ENCODE measurements around the gene FAM20C. TPM values are rescaled to one million over a fixed set of nuclear protein-coding genes. Genes with fewer than 3 reads are reported as not detected.

The FAM20C gene
- total RNA-seq, 1 experiment from 2014 or later: 8.8 TPM

GRCh38 chr7:155469-155900 is 36.9 kb upstream of the FAM20C start:
- ChIA-PET CTCF (no interaction called here), POLR2A (no interaction called here)
- Mint-ChIP-seq H3K27ac (ENCODE audit: low read depth, unreplicated experiment) (no peak overlapping the region), H3K9me3 (ENCODE audit: unreplicated experiment) (no peaks in the 10 kb centered on the region), H3K36me3 (ENCODE audit: insufficient read depth, unreplicated experiment) (no peaks in the 10 kb centered on the region), H3K4me1 (ENCODE audit: insufficient read depth, unreplicated experiment) (peaks cover 5% of the 10 kb centered on the region), H3K4me3 (ENCODE audit: unreplicated experiment) (no peak overlapping the region), H3K27me3 (ENCODE audit: insufficient read depth, unreplicated experiment) (no peaks in the 10 kb centered on the region)
- no TSS peak for BruUV-seq (replicated peaks)
- no peak for DNase-seq (ENCODE audit: unreplicated experiment)
- no peak for TF ChIP-seq CTCF (IDR thresholded peaks at IDR 0.05; ENCODE audit: unreplicated experiment)
- intact Hi-C loops (cut with micrococcal nuclease): no loop called here

GRCh38 chr7:156111-157007 is 36.0 kb upstream of the FAM20C start:
- BruUV-seq (replicated peaks): no TSS peak
- ChIA-PET CTCF (interaction anchor here (0.6 kb wide), 1 partner anchor 413 kb away, joined by 3 read pairs; no protein-coding TSS in a partner anchor), POLR2A (no interaction called here)
- intact Hi-C loops (cut with micrococcal nuclease): no loop called here
- Mint-ChIP-seq H3K4me3 (ENCODE audit: unreplicated experiment) (no peak overlapping the region), H3K36me3 (ENCODE audit: insufficient read depth, unreplicated experiment) (no peaks in the 10 kb centered on the region), H3K27ac (ENCODE audit: low read depth, unreplicated experiment) (no peak overlapping the region), H3K9me3 (ENCODE audit: unreplicated experiment) (no peaks in the 10 kb centered on the region), H3K4me1 (ENCODE audit: insufficient read depth, unreplicated experiment) (no peaks in the 10 kb centered on the region), H3K27me3 (ENCODE audit: insufficient read depth, unreplicated experiment) (no peaks in the 10 kb centered on the region)
- no peak for TF ChIP-seq CTCF (IDR thresholded peaks at IDR 0.05; ENCODE audit: unreplicated experiment)
- no peak for DNase-seq (ENCODE audit: unreplicated experiment)

GRCh38 chr7:157008-157310 is 35.4 kb upstream of the FAM20C start:
- POLR2A ChIA-PET: interaction anchor here (0.8 kb wide), 1 partner anchor 8 kb away, joined by 3 read pairs; no protein-coding TSS in a partner anchor
- CTCF ChIA-PET: interaction anchor here (0.6 kb wide), 1 partner anchor 412 kb away, joined by 3 read pairs; no protein-coding TSS in a partner anchor

More at GRCh38 chr7:157008-157310, 35.4 kb upstream of the FAM20C start:
- intact Hi-C loops (cut with micrococcal nuclease): no loop called here
- Mint-ChIP-seq H3K4me3 (ENCODE audit: unreplicated experiment) (no peak overlapping the region), H3K36me3 (ENCODE audit: insufficient read depth, unreplicated experiment) (no peaks in the 10 kb centered on the region), H3K9me3 (ENCODE audit: unreplicated experiment) (no peaks in the 10 kb centered on the region), H3K27ac (ENCODE audit: low read depth, unreplicated experiment) (no peak overlapping the region), H3K27me3 (ENCODE audit: insufficient read depth, unreplicated experiment) (peaks cover 1% of the 10 kb centered on the region), H3K4me1 (ENCODE audit: insufficient read depth, unreplicated experiment) (no peaks in the 10 kb centered on the region)
- TF ChIP-seq CTCF (IDR thresholded peaks at IDR 0.05; ENCODE audit: unreplicated experiment): no peak
- no peak for DNase-seq (ENCODE audit: unreplicated experiment)
- BruUV-seq (replicated peaks): no TSS peak
